Mammary epithelial cell (primary cell): ENCODE measurements around the gene CDK5RAP3.

Experiments
- CTCF ChIP-seq, 2 donors: IDR thresholded peaks in 1 of 2; conservative IDR thresholded peaks in 1 of 2; 2 replicates each; pipeline ENCODE4 v1.5.1; 2011 to 2012; ENCODE audit warnings: inconsistent platforms in 2 of 2, low read length in 2 of 2, mild to moderate bottlenecking in 2 of 2, control low read depth in 1 of 2, low read depth in 1 of 2; ENCODE audit not compliant: insufficient read depth in 1 of 2; ENCODE audit errors: extremely low read depth in 1 of 2
- EZH2 ChIP-seq: IDR thresholded peaks from 2 replicates; pipeline ENCODE4 v1.6.1; 2012; ENCODE audit warnings: low read length, inconsistent platforms, borderline replicate concordance

- no peak for TF ChIP-seq EZH2
- TF ChIP-seq CTCF (conservative IDR thresholded peaks at IDR 0.05 in 1 of 2, IDR thresholded peaks at IDR 0.05 in 1 of 2; ENCODE audit: extremely low read depth in 1 of 2, insufficient read depth in 1 of 2, low read depth in 1 of 2, low read length in 2 of 2), result no peak
Measured at GRCh38 chr17:48025904-48026501, 55.1 kb downstream of the CDK5RAP3 start.
